Keratinocyte (primary cell): ENCODE results near the gene KPNA4. TPM values are rescaled to one million over a fixed set of nuclear protein-coding genes. Genes with fewer than 3 reads are reported as not detected.

Experiments
- DNase-seq: peaks from one replicate; pipeline ENCODE4 v3.0.0-alpha.2; 2011; ENCODE audit warnings: low read depth, missing footprints, low spot score
- FAIRE-seq: peaks from 2 replicates; lab custom pipeline; 2011; peaks lifted over from hg19 to GRCh38; lab: Jason Lieb, UNC
- H2AFZ ChIP-seq: 2 replicates; pipeline ENCODE4 v1.6.0; 2012; ENCODE audit warnings: low read length, control low read depth, inconsistent platforms; ENCODE audit not compliant: control insufficient read depth
- H3K27ac ChIP-seq: 2 replicates; pipeline ENCODE4 v1.5.1; 2011; ENCODE audit warnings: low read length; ENCODE audit not compliant: control insufficient read depth, insufficient read depth
- H3K27me3 ChIP-seq: 3 replicates; pipeline ENCODE4 v1.6.0; 2011; ENCODE audit warnings: low read length; ENCODE audit not compliant: control insufficient read depth, insufficient read depth; ENCODE audit errors: extremely low read depth
- H3K36me3 ChIP-seq, 2 experiments: 2 replicates in 1 of 2; 3 replicates in 1 of 2; pipeline ENCODE4 v1.5.1; 2011; ENCODE audit warnings: low read length in 2 of 2, mild to moderate bottlenecking in 1 of 2; ENCODE audit not compliant: control insufficient read depth in 2 of 2, insufficient read depth in 2 of 2; ENCODE audit errors: extremely low read depth in 1 of 2
- H3K4me1 ChIP-seq: 3 replicates; pipeline ENCODE4 v1.5.1; 2011; ENCODE audit warnings: low read length; ENCODE audit not compliant: control insufficient read depth, insufficient read depth; ENCODE audit errors: extremely low read depth
- H3K4me2 ChIP-seq: 3 replicates; pipeline ENCODE4 v1.6.0; 2011; ENCODE audit warnings: low read depth, low read length; ENCODE audit not compliant: control insufficient read depth, insufficient read depth; ENCODE audit errors: extremely low read depth
- H3K4me3 ChIP-seq, 3 experiments: fragments of 200-600 bp in 1 of 3; sonication (generic) in 1 of 3; 2 replicates in 2 of 3; 3 replicates in 1 of 3; pipeline ENCODE4 v1.5.1; 2011 to 2016; ENCODE audit warnings: low read length in 3 of 3, mild to moderate bottlenecking in 3 of 3, control low read depth in 2 of 3, inconsistent platforms in 1 of 3, low read depth in 1 of 3, mixed read lengths in 1 of 3, mixed run types in 1 of 3, moderate library complexity in 1 of 3; ENCODE audit not compliant: control insufficient read depth in 2 of 3, insufficient read depth in 2 of 3; ENCODE audit errors: extremely low read depth in 1 of 3
- H3K79me2 ChIP-seq: 2 replicates; pipeline ENCODE4 v1.6.0; 2012; ENCODE audit warnings: low read length; ENCODE audit not compliant: control insufficient read depth, insufficient read depth
- H3K9ac ChIP-seq: 3 replicates; pipeline ENCODE4 v1.6.0; 2011; ENCODE audit warnings: low read length; ENCODE audit not compliant: control insufficient read depth, insufficient read depth; ENCODE audit errors: extremely low read depth
- H3K9me1 ChIP-seq: 3 replicates; pipeline ENCODE4 v1.6.0; 2011; ENCODE audit warnings: low read length; ENCODE audit not compliant: control insufficient read depth, insufficient read depth; ENCODE audit errors: extremely low read depth
- H3K9me3 ChIP-seq: 2 replicates; pipeline ENCODE4 v1.5.1; 2012; ENCODE audit warnings: low read depth, low read length; ENCODE audit not compliant: control insufficient read depth
- H4K20me1 ChIP-seq: 3 replicates; pipeline ENCODE4 v1.6.0; 2011; ENCODE audit warnings: low read length; ENCODE audit not compliant: control insufficient read depth, insufficient read depth; ENCODE audit errors: extremely low read depth
- EZH2 ChIP-seq: IDR thresholded peaks from one replicate; pipeline ENCODE4 v1.6.1; 2012; ENCODE audit warnings: inconsistent platforms, mild to moderate bottlenecking, low read length, moderate library complexity
- dilution Hi-C: fragments of 300-500 bp; cut with MboI; formaldehyde crosslinking; loops from one replicate; pipeline ENCODE4 v1.7.0; 2020; ENCODE audit warnings: low sequenced_read_pairs; ENCODE audit not compliant: extremely low pct_ligation_motif_present
- polyA plus RNA-seq, 5 experiments: library from polyadenylated mRNA; depleted of rRNA in 3 of 5; stranded (reverse) in 3 of 5; stranded (forward) in 1 of 5; unstranded in 1 of 5; fragments of >200 nt; gene quantifications; 1 replicate in 1 of 5; 2 replicates in 3 of 5; 3 replicates in 1 of 5; pipeline versions ENCODE4 v1.2.1 to v1.2.3, GENCODE V29; 2011 to 2012; ENCODE audit warnings: missing spikeins in 2 of 5, low read depth in 1 of 5, low replicate concordance in 1 of 5
- TF ChIP-seq, protein P1 (sequence below), 3 experiments: IDR thresholded peaks in 1 of 3; conservative IDR thresholded peaks in 1 of 3; optimal IDR thresholded peaks in 1 of 3; 2 replicates in 2 of 3; 3 replicates in 1 of 3; pipeline versions ENCODE3 to v1.5.1; 2011; ENCODE audit warnings: low read length in 3 of 3, mild to moderate bottlenecking in 3 of 3, moderate library complexity in 2 of 3, control low read depth in 1 of 3, inconsistent platforms in 1 of 3; ENCODE audit not compliant: insufficient read depth in 2 of 3; ENCODE audit errors: extremely low read depth in 1 of 3

Gene KPNA4
- polyA plus RNA-seq, 1 donor (not counting 4 experiments of a cell fraction or from before 2014, with no cell fraction given): 42.0 TPM

GRCh38 chr3:160501325-160501724 is 64.0 kb downstream of the KPNA4 start:
- Histone ChIP-seq H3K79me2 (no peaks in the 10 kb centered on the region), H3K27ac (no peak overlapping the region), H3K9me1 (no peaks in the 10 kb centered on the region), H3K36me3 (peaks cover 13 to 16% of the 10 kb centered on the region in 2 experiments), H3K27me3 (no peaks in the 10 kb centered on the region), H4K20me1 (no peaks in the 10 kb centered on the region), H3K4me1 (no peaks in the 10 kb centered on the region), H3K9ac (no peak overlapping the region), H3K4me2 (no peak overlapping the region), H3K9me3 (no peaks in the 10 kb centered on the region), H2AFZ (no peak overlapping the region), H3K4me3 (no peak overlapping the region)
- FAIRE-seq (no peak), DNase-seq (no peak)
- TF ChIP-seq, protein P1, sequence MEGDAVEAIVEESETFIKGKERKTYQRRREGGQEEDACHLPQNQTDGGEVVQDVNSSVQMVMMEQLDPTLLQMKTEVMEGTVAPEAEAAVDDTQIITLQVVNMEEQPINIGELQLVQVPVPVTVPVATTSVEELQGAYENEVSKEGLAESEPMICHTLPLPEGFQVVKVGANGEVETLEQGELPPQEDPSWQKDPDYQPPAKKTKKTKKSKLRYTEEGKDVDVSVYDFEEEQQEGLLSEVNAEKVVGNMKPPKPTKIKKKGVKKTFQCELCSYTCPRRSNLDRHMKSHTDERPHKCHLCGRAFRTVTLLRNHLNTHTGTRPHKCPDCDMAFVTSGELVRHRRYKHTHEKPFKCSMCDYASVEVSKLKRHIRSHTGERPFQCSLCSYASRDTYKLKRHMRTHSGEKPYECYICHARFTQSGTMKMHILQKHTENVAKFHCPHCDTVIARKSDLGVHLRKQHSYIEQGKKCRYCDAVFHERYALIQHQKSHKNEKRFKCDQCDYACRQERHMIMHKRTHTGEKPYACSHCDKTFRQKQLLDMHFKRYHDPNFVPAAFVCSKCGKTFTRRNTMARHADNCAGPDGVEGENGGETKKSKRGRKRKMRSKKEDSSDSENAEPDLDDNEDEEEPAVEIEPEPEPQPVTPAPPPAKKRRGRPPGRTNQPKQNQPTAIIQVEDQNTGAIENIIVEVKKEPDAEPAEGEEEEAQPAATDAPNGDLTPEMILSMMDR (optimal IDR thresholded peaks at IDR 0.05 in 1 of 3, IDR thresholded peaks at IDR 0.05 in 1 of 3, conservative IDR thresholded peaks at IDR 0.05 in 1 of 3; ENCODE audit: extremely low read depth in 1 of 3, insufficient read depth in 2 of 3, low read length in 3 of 3): no peak
- no peak for TF ChIP-seq EZH2
- dilution Hi-C loops: no loop called here

- no peak for TF ChIP-seq EZH2
- TF ChIP-seq, protein P1 (optimal IDR thresholded peaks at IDR 0.05 in 1 of 3, IDR thresholded peaks at IDR 0.05 in 1 of 3, conservative IDR thresholded peaks at IDR 0.05 in 1 of 3; ENCODE audit: extremely low read depth in 1 of 3, insufficient read depth in 2 of 3, low read length in 3 of 3): no peak
- Histone ChIP-seq H2AFZ (no peak overlapping the region), H3K27ac (no peak overlapping the region), H3K27me3 (no peaks in the 10 kb centered on the region), H3K9me1 (no peaks in the 10 kb centered on the region), H4K20me1 (no peaks in the 10 kb centered on the region), H3K4me2 (no peak overlapping the region), H3K36me3 (peaks cover 11 to 16% of the 10 kb centered on the region in 2 experiments), H3K9ac (no peak overlapping the region), H3K79me2 (no peaks in the 10 kb centered on the region), H3K9me3 (no peaks in the 10 kb centered on the region), H3K4me1 (no peaks in the 10 kb centered on the region), H3K4me3 (no peak overlapping the region)
- dilution Hi-C loops: no loop called here
- DNase-seq (no peak), FAIRE-seq (no peak)
Observed at GRCh38 chr3:160498202-160498601, 67.2 kb downstream of the KPNA4 start.
